Mesenchymal stem cell (in vitro differentiated cells and primary cell): ENCODE measurements around the gene TRIM66.
A peak's percentile ranks its signal among the peaks of the same experiment; 100 is the strongest.

Experiments used
- DNase-seq: peaks from one replicate; pipeline ENCODE4 v3.0.0-alpha.2; 2013
- H2AFZ ChIP-seq: one replicate; pipeline ENCODE4 v1.6.1; 2013; ENCODE audit warnings: low read depth, mild to moderate bottlenecking, control low read depth, inconsistent platforms, low read length, moderate library complexity
- H2AK5ac ChIP-seq: 2 replicates; pipeline ENCODE4 v1.6.1; 2013; ENCODE audit warnings: low read length, moderate library complexity, mild to moderate bottlenecking, inconsistent platforms; ENCODE audit not compliant: severe bottlenecking
- H2BK120ac ChIP-seq: one replicate; pipeline ENCODE4 v1.6.1; 2013; ENCODE audit warnings: low read depth, mild to moderate bottlenecking, inconsistent platforms, low read length, moderate library complexity
- H2BK12ac ChIP-seq, 2 experiments: one replicate each; pipeline ENCODE4 v1.6.1; 2013; ENCODE audit warnings: inconsistent platforms in 2 of 2, low read length in 2 of 2, mild to moderate bottlenecking in 2 of 2, moderate library complexity in 2 of 2, control low read depth in 1 of 2
- H2BK15ac ChIP-seq: one replicate; pipeline ENCODE4 v1.6.1; 2013; ENCODE audit warnings: mild to moderate bottlenecking, low read depth, inconsistent platforms; ENCODE audit not compliant: poor library complexity, severe bottlenecking
- H2BK5ac ChIP-seq: 2 replicates; pipeline ENCODE4 v1.6.1; 2013; ENCODE audit warnings: low read depth, mild to moderate bottlenecking, low read length, control low read depth, inconsistent platforms; ENCODE audit not compliant: poor library complexity, severe bottlenecking
- H3K14ac ChIP-seq, 2 experiments: one replicate each; pipeline ENCODE4 v1.6.1; 2013; ENCODE audit warnings: inconsistent platforms in 2 of 2, low read length in 2 of 2, control low read depth in 1 of 2, mild to moderate bottlenecking in 1 of 2, moderate library complexity in 1 of 2
- H3K18ac ChIP-seq, 2 experiments: one replicate each; pipeline ENCODE4 v1.6.1; 2013; ENCODE audit warnings: inconsistent platforms in 2 of 2, low read length in 2 of 2, control low read depth in 1 of 2, low read depth in 1 of 2, mild to moderate bottlenecking in 1 of 2
- H3K23ac ChIP-seq, 2 experiments: one replicate each; pipeline ENCODE4 v1.6.1; 2013; ENCODE audit warnings: inconsistent platforms in 2 of 2, low read length in 2 of 2, mild to moderate bottlenecking in 2 of 2, moderate library complexity in 2 of 2, control low read depth in 1 of 2
- H3K27ac ChIP-seq: 2 replicates; pipeline ENCODE4 v1.5.1; 2013; ENCODE audit warnings: mild to moderate bottlenecking, moderate library complexity, low read length, control low read depth, inconsistent platforms; ENCODE audit not compliant: poor library complexity, severe bottlenecking
- H3K27me3 ChIP-seq, 2 experiments: 2 replicates each; pipeline versions ENCODE4 v1.6.1 to v1.7.0; 2013; ENCODE audit warnings: low read length in 2 of 2, mild to moderate bottlenecking in 2 of 2, moderate library complexity in 2 of 2, control low read depth in 1 of 2, inconsistent platforms in 1 of 2; ENCODE audit not compliant: control insufficient read depth in 1 of 2, insufficient read depth in 1 of 2
- H3K36me3 ChIP-seq, 2 experiments: 2 replicates each; pipeline versions ENCODE4 v1.6.1 to v1.7.0; 2013; ENCODE audit warnings: low read length in 2 of 2, control low read depth in 1 of 2, inconsistent platforms in 1 of 2, low read depth in 1 of 2, mild to moderate bottlenecking in 1 of 2; ENCODE audit not compliant: insufficient read depth in 2 of 2, control insufficient read depth in 1 of 2
- H3K4ac ChIP-seq, 2 experiments: one replicate each; pipeline ENCODE4 v1.6.1; 2013; ENCODE audit warnings: inconsistent platforms in 2 of 2, low read length in 2 of 2, mild to moderate bottlenecking in 2 of 2, moderate library complexity in 2 of 2, control low read depth in 1 of 2, low read depth in 1 of 2
- H3K4me1 ChIP-seq: 2 replicates; pipeline ENCODE4 v1.6.1; 2013; ENCODE audit warnings: low read depth, low read length, control low read depth; ENCODE audit not compliant: control insufficient read depth, insufficient read depth
- H3K4me2 ChIP-seq: 2 replicates; pipeline ENCODE4 v1.6.1; 2013; ENCODE audit warnings: low read length, mild to moderate bottlenecking, inconsistent platforms; ENCODE audit not compliant: poor library complexity, severe bottlenecking
- H3K4me3 ChIP-seq, 2 experiments: 2 replicates each; pipeline versions ENCODE4 v1.5.1 to v1.7.0; 2013; ENCODE audit warnings: low read length in 2 of 2, mild to moderate bottlenecking in 2 of 2, control low read depth in 1 of 2, low read depth in 1 of 2; ENCODE audit not compliant: insufficient read depth in 1 of 2
- H3K79me1 ChIP-seq: replicated peaks from 2 replicates; pipeline ENCODE4 v1.6.1; 2013; ENCODE audit warnings: mild to moderate bottlenecking, control low read depth, low read length, inconsistent platforms; ENCODE audit not compliant: poor library complexity, severe bottlenecking
- H3K9ac ChIP-seq: 2 replicates; pipeline ENCODE4 v1.7.0; 2013; ENCODE audit warnings: mild to moderate bottlenecking, low read length, moderate library complexity
- H3K9me3 ChIP-seq: 2 replicates; pipeline ENCODE4 v1.7.0; 2013; ENCODE audit warnings: mild to moderate bottlenecking, low read length; ENCODE audit not compliant: control insufficient read depth
- H4K8ac ChIP-seq: one replicate; pipeline ENCODE4 v1.6.1; 2013; ENCODE audit warnings: inconsistent platforms, mild to moderate bottlenecking, low read length, moderate library complexity
- H4K91ac ChIP-seq: one replicate; pipeline ENCODE4 v1.6.1; 2013; ENCODE audit warnings: mild to moderate bottlenecking, low read length, inconsistent platforms
- WGBS: methylation state at CpG from one replicate; pipeline ENCODE4 v1.1.7; 2013; ENCODE audit warnings: mixed read lengths; 5-methylcytosine and 5-hydroxymethylcytosine counted together

TRIM66 gene

DNA sequence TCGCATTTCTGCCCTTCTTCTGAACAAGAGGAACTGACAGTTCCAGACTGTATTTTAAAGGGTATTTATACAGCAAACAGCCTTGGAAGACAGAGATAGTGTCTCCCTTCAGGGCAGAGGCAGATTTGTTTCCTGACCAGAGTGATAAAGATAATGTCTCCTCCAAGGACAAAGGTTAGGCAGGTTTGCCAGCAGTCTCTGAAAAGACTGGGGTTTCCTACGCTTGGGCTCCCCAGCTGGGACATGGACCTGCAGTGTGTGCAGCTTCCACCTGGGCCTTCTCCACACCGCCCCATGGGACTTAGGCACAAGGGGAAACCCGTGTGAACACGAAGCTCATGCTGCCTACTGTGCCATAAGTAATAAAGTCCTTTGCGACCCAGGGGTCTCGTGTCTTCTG, 42.2 kb upstream of the TRIM66 start:
- peak overlapping the region; percentile 7 for H4K8ac ChIP-seq
- no peaks in the 10 kb centered on the region for H3K27me3 ChIP-seq
- H3K14ac ChIP-seq, result no peak overlapping the region
- H3K9ac ChIP-seq, result no peak overlapping the region
- peaks cover 44 to 45% of the 10 kb centered on the region in 2 experiments for H3K36me3 ChIP-seq
- H2BK5ac ChIP-seq, result no peak overlapping the region
- no peak overlapping the region for H2BK15ac ChIP-seq
- H3K23ac ChIP-seq, result no peak overlapping the region
- DNase-seq, result no peak
- no peak overlapping the region for H2BK12ac ChIP-seq
- peaks cover 22% of the 10 kb centered on the region for H3K4me1 ChIP-seq
- no peak overlapping the region for H3K27ac ChIP-seq
- H3K79me1 ChIP-seq, result peaks cover 42% of the 10 kb centered on the region
- no peaks in the 10 kb centered on the region for H3K9me3 ChIP-seq
- H3K4me3 ChIP-seq, result no peak overlapping the region
- 98% methylated on average over 6 of the region's 7 CpGs for WGBS
- H2AFZ ChIP-seq, result no peak overlapping the region
- H3K4ac ChIP-seq, result no peak overlapping the region
- H3K4me2 ChIP-seq, result no peak overlapping the region
- H2AK5ac ChIP-seq, result no peak overlapping the region
- no peak overlapping the region for H2BK120ac ChIP-seq
- H4K91ac ChIP-seq, result no peak overlapping the region
- H3K18ac ChIP-seq, result peak overlapping the region in 1 of 2 experiments; percentile 49

DNA sequence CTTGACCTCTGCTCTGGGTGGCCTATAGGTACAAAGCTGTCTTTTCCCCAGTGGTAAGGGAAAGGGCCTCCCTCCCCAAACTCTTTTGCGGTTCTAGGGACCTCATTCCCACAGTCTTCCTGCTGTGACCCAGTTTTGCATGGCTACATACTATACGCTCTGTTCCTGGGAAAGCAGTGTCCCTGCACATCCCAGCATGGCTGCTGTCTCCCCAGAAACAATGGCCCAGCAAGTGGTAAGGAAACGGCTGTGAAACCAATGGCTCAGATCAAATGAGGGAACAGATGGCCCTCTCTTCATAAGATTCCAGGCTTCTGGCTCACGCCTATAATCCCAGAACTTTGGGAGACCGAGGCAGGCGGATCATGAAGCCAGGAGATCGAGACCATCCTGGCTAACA, 41.2 kb upstream of the TRIM66 start:
- Histone ChIP-seq H3K27me3 (no peaks in the 10 kb centered on the region), H3K27ac (no peak overlapping the region), H3K4ac (peak overlapping the region in 1 of 2 experiments; percentile 77), H3K23ac (no peak overlapping the region), H3K9me3 (no peaks in the 10 kb centered on the region), H3K14ac (no peak overlapping the region), H3K4me2 (no peak overlapping the region), H2BK5ac (no peak overlapping the region), H2BK15ac (no peak overlapping the region), H3K4me1 (peaks cover 29% of the 10 kb centered on the region), H2BK120ac (peak overlapping the region; percentile 69), H3K36me3 (peaks cover 35 to 41% of the 10 kb centered on the region in 2 experiments), H3K9ac (no peak overlapping the region), H3K18ac (peak overlapping the region; percentile 24 to 58), H4K8ac (peak overlapping the region; percentile 13), H2AK5ac (no peak overlapping the region), H4K91ac (peak overlapping the region; percentile 40), H3K4me3 (no peak overlapping the region), H2BK12ac (peak overlapping the region in 1 of 2 experiments; percentile 21), H3K79me1 (peaks cover 39% of the 10 kb centered on the region), H2AFZ (no peak overlapping the region)
- 98% methylated on average over 7 of the region's 7 CpGs for WGBS
- no peak for DNase-seq

DNA sequence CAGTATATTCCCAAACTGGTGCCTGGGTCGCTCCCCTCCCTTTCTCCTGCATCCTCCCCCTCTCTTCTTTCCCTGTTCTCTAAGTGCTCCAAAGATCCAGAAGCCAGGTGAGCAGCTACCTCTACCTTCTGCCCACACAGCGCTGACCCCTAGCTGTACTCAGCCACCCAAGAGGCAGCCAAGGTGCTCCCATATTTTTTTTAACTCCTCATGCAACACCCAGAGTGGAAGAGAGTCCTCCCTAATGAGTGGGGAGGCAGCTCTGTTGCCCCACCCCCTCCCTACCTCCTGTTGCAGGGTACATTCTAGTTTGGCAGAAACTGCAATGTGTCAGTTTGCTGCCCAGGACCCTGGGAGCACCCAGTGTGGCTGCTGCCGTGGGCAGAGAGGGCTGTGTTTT, 40.3 kb upstream of the TRIM66 start:
- H3K14ac ChIP-seq, result no peak overlapping the region
- H4K8ac ChIP-seq, result peak overlapping the region; percentile 54
- H3K4me2 ChIP-seq, result no peak overlapping the region
- peak overlapping the region; percentile 66 to 88 for H2BK12ac ChIP-seq
- H3K23ac ChIP-seq, result no peak overlapping the region
- H3K18ac ChIP-seq, result peak overlapping the region; percentile 6 to 93
- no peak overlapping the region for H3K27ac ChIP-seq
- no peak overlapping the region for H3K4me3 ChIP-seq
- peaks cover 29 to 41% of the 10 kb centered on the region in 2 experiments for H3K36me3 ChIP-seq
- H3K9ac ChIP-seq, result peak overlapping the region; percentile 78
- no peak overlapping the region for H2AFZ ChIP-seq
- peak overlapping the region; percentile 57 for H4K91ac ChIP-seq
- no peaks in the 10 kb centered on the region for H3K27me3 ChIP-seq
- peak overlapping the region; percentile 69 for H2BK120ac ChIP-seq
- H2BK5ac ChIP-seq, result no peak overlapping the region
- H2BK15ac ChIP-seq, result peak overlapping the region; percentile 34
- H2AK5ac ChIP-seq, result no peak overlapping the region
- no peaks in the 10 kb centered on the region for H3K9me3 ChIP-seq
- peaks cover 32% of the 10 kb centered on the region for H3K4me1 ChIP-seq
- peak overlapping the region; percentile 29 to 65 for H3K4ac ChIP-seq
- WGBS, result 80% methylated on average over 3 of the region's 3 CpGs
- H3K79me1 ChIP-seq, result peaks cover 39% of the 10 kb centered on the region
- DNase-seq, result no peak

DNA sequence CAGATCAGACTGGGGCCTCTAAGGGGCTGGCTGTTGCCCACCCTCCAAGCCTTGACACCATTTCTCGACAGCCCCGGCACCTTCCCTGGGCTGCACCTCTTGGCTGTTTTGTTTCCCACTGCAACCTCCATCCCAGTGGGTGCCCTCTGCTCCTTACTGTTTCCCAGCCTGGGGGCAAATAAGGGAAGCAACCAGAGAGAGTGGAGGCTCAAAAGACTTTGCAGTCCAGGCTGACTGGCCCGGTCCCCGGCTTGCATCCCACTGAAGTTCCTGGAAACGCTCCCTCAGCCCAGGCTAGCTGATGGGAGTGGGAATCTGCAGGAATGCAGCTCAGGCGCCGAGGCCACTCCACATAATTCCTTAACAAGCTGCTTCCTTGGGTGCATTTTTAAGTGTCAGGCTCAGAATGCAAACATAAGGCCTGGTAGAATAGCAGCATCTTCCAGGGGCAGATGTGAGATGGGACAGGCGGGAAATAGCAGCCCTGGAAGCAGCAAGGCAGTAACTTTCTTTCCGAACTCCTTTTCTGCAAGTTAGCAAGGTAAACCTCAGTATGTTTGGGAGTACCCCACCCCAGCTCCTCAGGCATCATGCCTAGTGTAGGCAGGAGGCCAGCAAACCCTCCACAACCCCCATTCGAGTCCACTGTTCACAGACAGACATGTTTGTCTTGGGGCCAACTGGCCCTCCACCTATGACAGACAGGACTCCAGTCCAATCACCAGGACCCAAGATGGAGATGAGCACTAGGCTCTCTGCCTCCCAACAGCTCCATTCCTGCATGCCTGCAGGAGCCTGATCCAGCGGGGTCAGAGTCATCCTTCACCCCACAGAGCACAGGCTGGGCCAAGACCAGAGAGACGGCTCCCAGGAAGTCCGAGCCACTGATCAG, 39.4 kb upstream of the TRIM66 start:
- no peak overlapping the region for H3K4me2 ChIP-seq
- peak; percentile 77 for DNase-seq
- H3K9ac ChIP-seq, result peak overlapping the region; percentile 78
- H3K27me3 ChIP-seq, result no peaks in the 10 kb centered on the region
- no peak overlapping the region for H3K27ac ChIP-seq
- peak overlapping the region; percentile 70 to 97 for H2BK12ac ChIP-seq
- peak overlapping the region in 1 of 2 experiments; percentile 80 for H3K14ac ChIP-seq
- H4K8ac ChIP-seq, result peak overlapping the region; percentile 77
- H3K23ac ChIP-seq, result no peak overlapping the region
- no peaks in the 10 kb centered on the region for H3K9me3 ChIP-seq
- no peak overlapping the region for H2BK5ac ChIP-seq
- H3K4me1 ChIP-seq, result peaks cover 40% of the 10 kb centered on the region
- H3K36me3 ChIP-seq, result peaks cover 37 to 45% of the 10 kb centered on the region in 2 experiments
- peak overlapping the region; percentile 93 to 95 for H3K4ac ChIP-seq
- peaks cover 35% of the 10 kb centered on the region for H3K79me1 ChIP-seq
- H3K18ac ChIP-seq, result peak overlapping the region; percentile 93 to 97
- H3K4me3 ChIP-seq, result no peak overlapping the region
- no peak overlapping the region for H2AFZ ChIP-seq
- peak overlapping the region; percentile 92 for H2BK15ac ChIP-seq
- H4K91ac ChIP-seq, result peak overlapping the region; percentile 92
- H2BK120ac ChIP-seq, result peak overlapping the region; percentile 69
- 50% methylated on average over 13 of the region's 13 CpGs for WGBS
- peak overlapping the region; percentile 10 for H2AK5ac ChIP-seq
